ENCODE results near the gene UNC119.
"Not testable (repeated sequence)": the region's sequence is repeated elsewhere in the genome, so short reads cannot be mapped to it uniquely, and the experiment has no call there.

Gene UNC119

DNA sequence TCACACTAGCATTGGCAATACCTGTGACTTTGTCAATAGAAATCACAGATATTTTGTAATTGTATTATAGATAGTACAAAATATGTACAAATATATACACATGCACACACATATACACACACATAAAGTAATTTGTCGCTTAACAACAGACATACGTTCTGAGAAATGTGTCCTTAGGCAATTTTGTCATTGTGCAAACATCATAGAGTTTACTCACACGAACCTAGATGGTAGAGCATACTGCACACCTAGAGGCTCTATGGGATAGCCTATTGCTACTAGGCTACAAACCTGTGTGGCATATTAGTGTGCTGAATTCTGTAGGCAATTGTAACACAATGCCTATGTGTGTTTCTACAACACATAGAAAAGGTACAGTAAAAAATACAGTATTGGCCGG is 11.0 kb downstream of the UNC119 start:
- no peak for DNase-seq

- no peak for DNase-seq
Measured at GRCh38 chr17:28540231-28540630, 12.2 kb downstream of the UNC119 start.

DNA sequence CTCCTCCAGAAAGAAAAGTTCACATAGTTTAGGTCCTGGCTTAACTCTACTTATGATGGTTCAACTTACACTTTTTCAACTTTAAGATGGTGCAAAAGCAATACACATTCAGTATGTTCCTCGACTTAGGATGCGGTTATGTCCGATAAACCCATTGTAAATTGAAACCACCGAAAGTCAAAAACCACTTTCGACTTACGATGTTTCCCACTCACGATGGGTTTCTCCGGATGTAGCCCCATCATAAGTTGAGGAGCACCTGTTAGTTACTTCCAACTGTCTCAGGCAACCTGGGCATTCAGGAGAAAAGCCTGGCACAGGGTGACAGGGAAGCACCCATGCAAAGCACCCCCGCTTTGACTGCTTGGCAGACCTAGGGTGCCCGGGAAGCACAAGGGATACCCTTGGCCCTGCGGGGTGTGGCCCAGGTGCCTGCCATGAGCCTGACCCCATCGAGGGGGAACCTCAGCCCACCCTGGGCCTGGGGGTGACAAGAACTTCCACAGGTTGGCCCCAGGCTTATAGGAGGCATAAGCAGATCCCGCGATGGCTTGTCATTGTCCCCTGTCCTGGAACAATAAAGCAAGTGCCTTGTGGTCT is 14.0 kb downstream of the UNC119 start:
- no peak for DNase-seq

DNA sequence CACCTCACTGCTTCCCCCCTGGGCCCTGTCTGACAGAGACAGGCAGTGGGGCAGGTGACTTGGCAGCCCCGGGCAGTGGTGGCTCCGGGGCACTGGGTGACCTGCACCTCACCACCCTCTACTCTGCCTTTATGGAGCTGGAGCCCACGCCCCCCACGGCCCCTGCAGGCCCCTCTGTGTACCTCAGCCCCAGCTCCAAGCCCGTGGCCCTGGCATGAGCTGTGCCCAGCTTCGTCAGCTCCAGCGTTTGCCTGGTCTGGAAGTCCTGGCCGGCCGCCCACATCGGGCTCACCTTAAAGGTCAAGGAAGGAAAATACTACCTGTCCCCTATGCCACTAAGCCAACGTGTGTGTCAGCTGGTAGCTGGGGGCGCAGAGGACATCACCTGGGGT is 15.2 kb downstream of the UNC119 start:
- no peak for DNase-seq

- no peak for DNase-seq
Measured at GRCh38 chr17:28536532-28537218, 15.7 kb downstream of the UNC119 start.

DNA sequence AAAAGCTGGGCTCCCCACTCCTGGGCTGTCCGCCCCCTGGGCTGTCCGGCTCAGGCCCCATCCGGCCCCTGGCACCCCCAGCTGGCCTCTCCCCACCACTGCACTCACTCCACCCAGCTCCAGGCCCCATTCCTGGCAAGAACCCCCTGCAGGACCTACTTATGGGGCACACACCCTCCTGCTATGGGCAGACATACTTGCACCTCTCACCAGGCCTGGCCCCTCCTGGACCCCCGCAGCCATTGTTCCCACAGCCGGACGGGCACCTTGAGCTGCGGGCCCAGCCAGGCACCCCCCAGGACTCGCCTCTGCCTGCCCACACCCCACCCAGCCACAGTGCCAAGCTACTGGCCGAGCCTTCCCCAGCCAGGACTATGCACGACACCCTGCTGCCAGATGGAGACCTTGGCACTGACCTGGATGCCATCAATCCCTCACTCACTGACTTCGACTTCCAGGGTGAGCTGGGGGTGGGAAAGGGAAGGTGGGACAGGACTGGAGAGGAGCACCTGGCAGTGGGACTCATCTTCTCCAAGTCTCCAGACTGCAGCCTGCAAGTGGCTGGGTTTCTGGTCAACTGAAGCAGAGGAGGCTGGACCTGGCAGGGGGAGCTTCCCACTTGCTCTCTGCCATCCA is 17.6 kb downstream of the UNC119 start:
- DNase-seq, result no peak

DNA sequence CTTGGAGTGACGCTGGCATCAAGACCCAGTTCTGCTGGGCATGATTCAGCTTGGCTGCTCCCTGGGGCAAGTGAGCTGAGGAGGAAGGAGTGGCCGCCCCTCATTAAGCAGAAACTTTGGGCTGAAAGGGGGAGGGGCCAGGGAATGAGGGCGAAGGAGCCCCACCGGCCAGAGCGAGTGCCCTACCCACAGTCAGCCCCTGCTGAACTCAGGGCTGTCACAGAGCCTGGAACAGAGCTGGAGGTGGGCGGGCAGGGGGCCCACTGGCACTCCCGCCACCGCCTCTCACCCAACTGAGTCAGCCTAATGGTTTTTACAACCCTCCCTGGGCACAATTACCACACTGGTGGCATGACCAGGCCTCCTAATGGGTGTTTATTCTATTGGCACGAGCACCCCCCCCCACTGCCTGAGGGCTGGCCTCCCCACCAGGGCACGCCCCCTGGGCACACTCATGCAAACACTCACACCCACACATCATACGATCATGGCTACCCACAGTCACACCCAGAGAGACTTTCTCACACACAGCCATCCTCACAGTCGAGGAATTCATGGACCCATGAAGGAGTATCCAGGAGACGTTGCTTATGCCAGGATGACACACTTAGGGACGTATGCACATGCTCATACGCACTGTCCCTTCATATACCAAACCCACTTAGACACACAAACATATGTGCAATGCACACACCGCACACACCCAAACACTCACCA is 19.2 kb downstream of the UNC119 start:
- DNase-seq, result no peak

- no peak for DNase-seq
Measured at GRCh38 chr17:28532050-28532960, 20.1 kb downstream of the UNC119 start.

DNA sequence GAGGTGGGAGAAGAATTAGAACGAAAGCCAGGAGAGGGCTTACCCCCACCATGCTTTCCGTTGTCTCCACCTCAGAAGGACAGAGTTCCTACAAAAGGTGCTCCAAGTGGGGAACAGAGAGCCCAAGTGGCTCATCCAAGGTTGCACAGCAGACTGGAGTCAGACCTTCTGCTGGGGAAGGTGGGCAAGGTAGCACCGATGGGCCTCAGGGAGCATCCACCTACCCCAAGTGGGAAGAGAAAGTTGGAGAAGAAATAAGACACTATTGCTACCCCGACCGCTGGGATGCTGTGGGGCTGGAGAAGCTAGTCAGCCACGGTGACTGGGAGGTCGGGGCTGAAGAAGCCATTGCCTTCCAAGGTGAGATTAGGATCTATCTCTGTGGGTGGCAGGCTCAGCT is 21.5 kb downstream of the UNC119 start:
- no peak for DNase-seq

- DNase-seq, result no peak
Measured at GRCh38 chr17:28530250-28530649, 22.2 kb downstream of the UNC119 start.

DNA sequence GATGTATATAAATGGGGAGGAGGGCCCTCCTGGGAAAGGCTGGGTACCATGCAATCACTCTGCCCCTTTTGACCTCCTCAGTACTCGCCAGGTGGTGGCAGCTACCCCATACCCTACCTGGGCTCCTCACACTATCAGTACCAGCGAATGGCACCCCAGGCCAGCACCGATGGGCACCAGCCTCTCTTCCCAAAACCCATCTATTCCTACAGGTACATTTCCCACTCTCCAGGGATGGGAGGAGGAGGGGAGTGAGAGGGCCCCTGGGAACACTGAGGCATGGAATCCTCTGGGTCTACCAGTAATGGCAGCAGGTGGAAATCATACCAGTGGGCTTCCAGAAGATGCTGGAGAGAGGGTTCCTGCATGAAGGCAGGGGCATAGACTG is 23.4 kb downstream of the UNC119 start:
- DNase-seq, result no peak

DNA sequence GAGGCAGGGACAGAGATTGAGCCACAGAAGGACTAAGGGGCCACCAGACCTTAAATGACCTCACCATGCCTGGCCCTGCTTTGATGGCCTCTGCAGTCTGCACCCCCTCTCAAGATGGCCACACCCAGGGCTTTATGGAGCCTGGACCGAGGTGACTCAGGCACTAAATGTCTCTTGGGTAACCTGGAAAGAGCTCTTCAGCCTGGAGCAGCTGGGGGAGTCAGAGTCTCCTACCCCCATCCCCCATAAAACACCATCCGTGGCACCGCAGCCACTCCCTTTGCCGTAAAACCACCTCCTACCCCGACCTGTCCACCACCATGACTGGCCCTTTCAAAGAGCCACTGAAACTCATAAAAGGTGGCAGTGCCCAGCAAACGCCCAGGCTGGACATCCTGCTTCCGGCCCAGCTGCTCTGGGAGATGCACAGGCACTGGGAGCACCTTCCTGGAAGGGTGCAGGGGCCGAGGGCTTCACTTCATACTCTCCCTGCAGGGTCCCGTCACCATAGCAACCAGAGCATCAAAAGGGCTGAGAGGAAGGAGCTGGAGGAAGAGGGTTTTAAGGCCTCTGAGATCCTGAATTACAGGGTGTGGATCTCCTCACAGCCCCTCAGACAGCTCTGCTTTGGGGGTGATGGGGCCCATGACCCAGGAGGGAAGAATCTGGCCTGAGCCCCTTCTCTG is 24.0 kb downstream of the UNC119 start:
- DNase-seq, result no peak

DNA sequence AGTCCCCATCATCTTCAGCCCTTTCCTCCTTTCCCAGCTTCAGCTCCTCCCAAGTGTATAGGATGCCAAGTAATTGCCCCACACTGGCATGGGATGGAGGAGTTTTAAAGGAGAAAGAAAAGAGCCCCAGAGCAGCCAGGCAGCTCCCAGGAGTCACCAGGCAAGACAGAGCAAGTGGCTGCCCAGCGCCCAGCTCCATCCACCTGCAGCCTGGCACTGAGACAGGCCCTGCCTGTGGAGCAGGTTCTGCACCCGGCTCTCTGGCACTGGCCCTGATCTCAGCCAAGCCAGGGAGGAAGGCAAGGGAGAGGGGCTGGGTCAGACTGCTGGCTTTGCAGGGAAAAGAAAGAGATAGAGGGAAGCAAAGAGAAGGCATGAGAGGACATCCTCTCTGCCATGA is 24.6 kb downstream of the UNC119 start:
- no peak for DNase-seq

GRCh38 chr17:28527181-28527681 is 25.2 kb downstream of the UNC119 start:
- no peak for DNase-seq

GRCh38 chr17:28526381-28526780 is 26.0 kb downstream of the UNC119 start:
- DNase-seq, result no peak

DNA sequence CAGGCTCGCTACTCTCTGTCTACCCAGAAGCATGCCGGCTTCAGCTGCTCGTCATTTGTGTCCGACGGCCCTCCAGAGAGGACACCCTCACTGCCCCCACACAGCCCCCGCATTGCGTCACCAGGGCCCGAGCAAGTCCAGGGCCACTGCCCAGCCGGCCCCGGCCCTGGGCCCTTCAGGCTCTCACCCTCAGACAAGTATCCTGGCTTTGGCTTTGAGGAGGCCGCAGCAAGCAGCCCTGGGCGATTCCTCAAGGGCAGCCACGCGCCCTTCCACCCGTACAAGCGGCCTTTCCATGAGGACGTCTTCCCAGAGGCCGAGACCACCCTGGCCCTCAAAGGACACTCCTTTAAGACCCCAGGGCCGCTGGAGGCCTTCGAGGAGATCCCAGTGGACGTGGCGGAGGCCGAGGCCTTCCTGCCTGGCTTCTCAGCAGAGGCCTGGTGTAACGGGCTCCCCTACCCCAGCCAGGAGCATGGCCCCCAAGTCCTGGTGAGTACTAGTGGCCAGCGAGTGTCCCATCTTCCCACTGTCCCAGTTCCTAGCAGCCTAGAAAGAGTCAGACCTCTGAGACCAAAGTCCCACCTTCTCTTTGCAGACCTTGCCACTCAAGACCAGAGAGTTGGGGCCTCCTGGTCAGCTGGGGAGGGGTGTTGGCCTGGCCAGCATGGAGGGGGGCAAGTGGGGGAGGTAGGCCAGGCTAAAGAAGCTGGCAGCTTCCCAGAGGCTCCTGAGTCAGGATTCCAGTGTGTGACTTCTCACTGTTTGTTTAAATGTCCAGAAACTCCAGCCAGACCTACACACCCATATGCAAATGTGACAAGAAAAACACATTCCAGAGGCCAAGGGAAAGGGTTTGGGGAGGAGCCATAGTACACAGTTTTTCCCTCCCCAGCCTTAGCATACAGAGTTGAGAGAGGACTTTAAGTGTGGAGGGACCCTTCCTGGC is 27.7 kb downstream of the UNC119 start:
- no peak for DNase-seq

DNA sequence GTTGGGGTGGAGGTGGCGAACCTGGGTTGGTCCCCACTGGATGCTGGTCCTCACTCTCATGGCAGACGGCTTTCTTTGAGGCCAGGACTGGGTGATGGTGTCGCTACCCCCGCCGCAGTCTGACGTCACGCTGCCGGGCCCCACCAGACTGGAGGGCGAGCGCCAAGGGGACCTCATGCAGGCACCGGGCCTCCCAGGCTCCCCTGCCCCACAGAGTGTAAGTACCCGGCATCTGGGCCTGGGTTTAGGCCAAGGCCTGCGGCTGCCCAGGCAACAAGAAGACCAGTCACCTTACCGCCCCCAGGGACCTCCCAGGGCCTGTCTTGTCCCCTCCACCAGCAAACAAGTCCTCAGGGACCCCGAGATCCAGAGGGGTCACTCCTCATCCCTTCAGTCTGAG is 28.5 kb downstream of the UNC119 start:
- DNase-seq, result no peak

- no peak for DNase-seq
Measured at GRCh38 chr17:28523186-28523585, 29.2 kb downstream of the UNC119 start.

GRCh38 chr17:28522281-28522680 is 30.1 kb downstream of the UNC119 start:
- not testable (repeated sequence) for DNase-seq

DNA sequence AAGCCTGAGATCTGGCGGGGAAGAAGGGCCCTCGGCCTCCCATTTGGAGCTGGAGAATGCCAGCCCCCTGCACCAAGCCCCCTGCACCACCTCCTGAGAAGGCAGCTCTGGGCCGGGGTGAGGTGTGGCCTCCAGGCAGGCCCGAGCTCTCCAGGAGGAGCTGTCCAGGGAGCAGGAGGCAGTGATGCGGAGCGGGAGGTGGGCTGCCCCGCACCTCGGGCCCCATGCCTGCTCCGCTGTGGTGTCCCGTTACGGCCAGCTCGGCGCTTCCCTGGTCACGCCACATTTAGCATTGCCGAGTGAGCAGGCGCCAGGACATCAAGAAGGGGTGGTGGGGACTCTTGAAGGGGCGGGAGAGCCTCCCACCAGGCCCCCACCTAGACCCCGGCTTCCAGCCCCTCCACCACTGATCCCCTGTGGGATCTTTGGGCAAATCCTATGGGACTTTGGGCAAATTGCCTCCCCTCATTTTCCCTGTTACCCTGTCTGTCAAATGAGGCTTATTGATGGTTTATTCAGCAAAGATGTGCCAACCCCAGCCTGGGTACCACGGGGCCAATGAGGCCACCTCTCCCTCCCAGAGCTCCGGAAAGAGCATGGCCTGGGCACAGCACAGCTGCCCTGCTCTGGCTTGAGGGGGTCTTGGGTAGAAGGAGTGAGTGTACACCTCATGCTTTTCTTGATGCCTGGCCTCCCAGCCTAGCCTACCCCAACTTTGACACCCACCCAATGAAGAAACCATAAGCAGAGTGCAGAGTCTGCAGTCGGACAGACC is 30.9 kb downstream of the UNC119 start:
- DNase-seq, result no peak
